Stimulated activated CD8-positive, alpha-beta memory T cell treated with anti-CD3 and anti-CD28 coated beads, Interleukin-12 subunit alpha, Interleukin-12 subunit beta, amount 100 ng/mL, for 1 hour (primary cell): Measurements from ENCODE around the gene LMBR1L.
"Not testable (repeated sequence)": the region's sequence is repeated elsewhere in the genome, so short reads cannot be mapped to it uniquely, and the experiment has no call there.

Source experiments
- DNase-seq: peaks from one replicate; pipeline ENCODE4 v3.0.0-alpha.2; 2020; ENCODE audit warnings: low read depth

The LMBR1L gene, protein sequence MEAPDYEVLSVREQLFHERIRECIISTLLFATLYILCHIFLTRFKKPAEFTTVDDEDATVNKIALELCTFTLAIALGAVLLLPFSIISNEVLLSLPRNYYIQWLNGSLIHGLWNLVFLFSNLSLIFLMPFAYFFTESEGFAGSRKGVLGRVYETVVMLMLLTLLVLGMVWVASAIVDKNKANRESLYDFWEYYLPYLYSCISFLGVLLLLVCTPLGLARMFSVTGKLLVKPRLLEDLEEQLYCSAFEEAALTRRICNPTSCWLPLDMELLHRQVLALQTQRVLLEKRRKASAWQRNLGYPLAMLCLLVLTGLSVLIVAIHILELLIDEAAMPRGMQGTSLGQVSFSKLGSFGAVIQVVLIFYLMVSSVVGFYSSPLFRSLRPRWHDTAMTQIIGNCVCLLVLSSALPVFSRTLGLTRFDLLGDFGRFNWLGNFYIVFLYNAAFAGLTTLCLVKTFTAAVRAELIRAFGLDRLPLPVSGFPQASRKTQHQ

GRCh38 chr12:49110464-49111155, at the start of gene LMBR1L:
LMBR1L (minus strand) TSS chr12:49110847; CDS start chr12:49110555, 292 bp downstream.
- DNase-seq, result peak; percentile 95

- no peak for DNase-seq
Measured at GRCh38 chr12:49160399-49160798, 49.8 kb upstream of the LMBR1L start.

DNA sequence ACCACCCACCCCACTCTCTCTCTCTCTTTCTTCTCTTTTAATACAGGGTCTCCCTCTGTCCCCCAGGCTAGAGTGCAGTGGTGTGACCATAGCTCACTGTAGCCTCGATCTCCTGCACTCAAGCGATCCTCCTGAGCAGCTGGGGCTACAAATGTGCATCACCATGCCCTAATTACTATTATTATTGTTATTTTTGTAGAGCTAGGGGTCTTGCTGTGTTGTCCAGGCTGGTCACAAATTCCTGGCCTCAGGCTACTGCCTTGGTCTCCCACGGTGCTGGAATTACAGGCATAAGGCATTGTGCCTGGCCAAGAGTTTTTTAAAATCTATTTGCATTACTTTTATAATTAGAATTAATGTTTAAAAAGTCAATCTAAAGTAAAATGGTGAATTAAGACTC, 43.6 kb upstream of the LMBR1L start:
- no peak for DNase-seq

DNA sequence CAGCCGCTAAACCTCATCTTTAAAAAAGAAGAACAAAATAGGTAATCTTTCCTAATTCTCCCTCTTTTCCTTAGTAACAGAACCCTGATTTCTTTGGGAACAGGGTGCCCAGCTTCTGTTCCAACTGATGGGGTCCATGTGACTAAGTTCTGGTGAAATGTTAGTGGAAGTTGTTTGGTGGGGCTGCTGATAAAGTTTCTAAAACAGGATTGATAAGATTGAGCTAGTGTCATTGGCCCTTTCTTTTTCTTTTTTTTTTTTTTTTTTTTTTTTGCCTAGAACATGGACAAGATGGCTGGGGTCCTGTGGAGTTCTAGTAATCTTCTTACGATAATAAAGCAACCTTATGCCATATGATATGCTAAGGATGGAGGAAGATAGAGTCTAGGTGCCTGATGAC, 36.7 kb upstream of the LMBR1L start:
- DNase-seq, result no peak

GRCh38 chr12:49146406-49146805, 35.8 kb upstream of the LMBR1L start:
- DNase-seq, result no peak

DNA sequence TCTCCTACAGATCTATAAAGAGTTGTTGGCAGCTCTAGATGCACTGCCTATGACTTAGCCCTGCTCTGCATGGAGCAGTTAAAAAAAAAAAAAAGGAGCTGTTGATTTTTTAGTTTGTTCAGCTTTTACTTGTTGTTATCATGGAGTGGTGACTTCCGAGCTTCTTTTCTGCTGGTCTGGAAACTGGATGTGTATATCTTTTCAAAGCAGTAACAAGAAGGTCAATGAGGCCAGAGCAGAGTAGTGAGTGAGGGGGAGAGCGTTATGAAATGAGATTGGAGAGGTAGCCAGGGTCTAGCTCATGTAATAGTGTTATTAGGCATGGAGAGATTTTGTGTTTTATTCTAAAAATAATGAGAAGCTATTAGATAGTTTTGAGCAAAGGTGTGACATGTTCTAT, 33.7 kb upstream of the LMBR1L start:
- no peak for DNase-seq

- DNase-seq, result no peak
Measured at GRCh38 chr12:49138999-49139398, 28.4 kb upstream of the LMBR1L start.

DNA sequence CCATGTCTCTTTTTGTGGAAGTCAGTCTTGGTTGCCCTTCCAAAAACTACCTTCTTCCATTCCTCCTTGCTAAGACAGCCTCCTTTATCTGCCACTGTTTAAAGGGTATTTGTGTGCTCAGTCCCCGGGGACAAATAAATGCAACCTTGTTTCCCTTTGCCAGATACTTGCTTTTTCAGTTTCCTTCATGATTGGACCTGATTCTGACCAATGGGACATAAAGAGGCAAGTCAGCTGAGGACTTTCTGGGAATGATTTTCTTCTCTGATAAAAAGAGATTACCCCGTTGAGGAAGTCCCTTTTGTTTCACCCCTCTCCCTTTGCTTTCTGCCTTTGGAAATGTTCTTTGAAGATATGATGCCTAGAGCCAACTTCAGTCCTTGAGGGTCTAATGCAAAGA, 27.9 kb upstream of the LMBR1L start:
- no peak for DNase-seq

DNA sequence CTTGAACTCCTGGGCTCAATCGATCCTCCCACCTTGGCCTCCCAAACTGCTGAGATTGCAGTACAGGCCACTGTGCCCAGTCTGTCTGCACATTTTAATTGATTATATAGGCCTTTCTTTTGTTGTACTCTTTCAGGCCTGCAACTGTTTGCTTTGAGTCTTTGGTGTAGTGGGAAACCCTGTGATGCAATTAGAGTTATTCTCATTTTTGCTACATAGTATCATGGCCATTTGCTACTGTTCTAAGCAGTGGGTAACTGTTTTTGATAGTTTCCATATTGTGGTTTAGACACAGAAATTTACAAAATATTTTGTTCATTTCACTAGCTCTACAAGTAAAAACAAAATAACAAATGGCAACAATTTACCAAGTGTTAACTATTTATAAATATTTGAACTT, 26.8 kb upstream of the LMBR1L start:
- no peak for DNase-seq

- DNase-seq, result not testable (repeated sequence)
Measured at GRCh38 chr12:49136997-49137396, 26.4 kb upstream of the LMBR1L start.

DNA sequence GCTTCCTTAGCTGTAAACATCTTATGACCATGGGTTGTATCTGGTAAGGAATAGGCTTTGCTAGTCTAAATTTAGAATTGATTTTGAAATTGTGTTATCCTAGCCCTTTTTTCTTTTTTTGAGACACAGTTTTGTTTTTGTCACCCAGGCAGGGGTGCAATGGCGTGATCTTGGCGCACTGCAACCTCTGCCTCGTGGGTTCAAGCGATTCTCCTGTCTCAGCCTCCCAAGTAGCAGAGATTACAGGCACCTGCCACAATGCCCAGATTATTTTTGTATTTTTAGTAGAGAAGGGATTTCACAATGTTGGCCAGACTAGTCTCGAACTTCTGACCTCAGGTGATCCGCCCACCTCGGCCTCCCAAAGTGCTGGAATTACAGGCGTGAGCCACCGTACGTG, 22.9 kb upstream of the LMBR1L start:
- DNase-seq, result no peak

- no peak for DNase-seq
Measured at GRCh38 chr12:49133014-49133413, 22.4 kb upstream of the LMBR1L start.

GRCh38 chr12:49131894-49132461, 21.3 kb upstream of the LMBR1L start:
- no peak for DNase-seq

DNA sequence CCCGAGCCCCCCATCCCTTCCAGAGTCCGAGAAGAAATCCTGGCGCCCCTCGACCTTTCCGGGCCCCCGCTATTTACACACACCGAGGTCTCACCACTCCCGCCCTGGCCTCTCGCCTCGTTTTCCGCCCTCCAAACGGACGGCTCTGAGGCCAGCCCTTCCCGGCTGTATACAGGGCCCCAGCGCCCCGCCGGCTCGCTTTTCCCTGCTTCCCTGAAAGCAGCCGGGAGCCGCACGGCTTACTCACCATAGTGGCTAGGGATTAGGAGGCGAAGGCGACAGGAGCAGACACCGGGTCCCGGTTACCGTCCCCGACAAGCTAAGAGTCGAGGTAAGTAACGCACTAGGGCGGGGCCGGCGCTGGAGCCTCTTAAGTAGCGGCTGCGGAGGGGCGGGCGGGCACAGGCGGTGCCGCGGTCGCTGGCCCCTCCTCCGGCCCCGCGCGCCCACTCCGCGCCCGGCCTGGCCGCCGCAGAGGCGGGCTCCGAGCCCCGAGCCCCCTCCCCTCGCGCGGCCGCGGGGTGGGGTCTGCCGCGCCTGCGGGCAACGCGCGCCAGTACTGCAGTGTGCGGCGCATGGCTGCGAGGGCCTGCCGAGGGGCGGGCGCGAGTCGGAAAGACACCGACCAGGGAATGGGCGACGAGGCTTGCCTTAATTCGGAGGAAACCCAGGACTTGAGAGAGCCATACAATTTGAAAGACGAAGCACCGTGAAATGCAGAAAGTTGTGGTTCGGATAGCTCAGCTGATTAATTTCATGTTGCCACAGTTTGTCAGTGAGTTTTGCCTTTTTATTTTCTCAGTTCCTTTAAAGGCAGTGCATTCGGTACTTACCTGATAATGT, 20.6 kb upstream of the LMBR1L start, which contains the start of gene TUBA1B:
TUBA1B (minus strand) TSS at position 345 of the 843 bp plus-strand sequence; CDS start at position 250, 95 bp downstream.
- DNase-seq, result peak; percentile 86

DNA sequence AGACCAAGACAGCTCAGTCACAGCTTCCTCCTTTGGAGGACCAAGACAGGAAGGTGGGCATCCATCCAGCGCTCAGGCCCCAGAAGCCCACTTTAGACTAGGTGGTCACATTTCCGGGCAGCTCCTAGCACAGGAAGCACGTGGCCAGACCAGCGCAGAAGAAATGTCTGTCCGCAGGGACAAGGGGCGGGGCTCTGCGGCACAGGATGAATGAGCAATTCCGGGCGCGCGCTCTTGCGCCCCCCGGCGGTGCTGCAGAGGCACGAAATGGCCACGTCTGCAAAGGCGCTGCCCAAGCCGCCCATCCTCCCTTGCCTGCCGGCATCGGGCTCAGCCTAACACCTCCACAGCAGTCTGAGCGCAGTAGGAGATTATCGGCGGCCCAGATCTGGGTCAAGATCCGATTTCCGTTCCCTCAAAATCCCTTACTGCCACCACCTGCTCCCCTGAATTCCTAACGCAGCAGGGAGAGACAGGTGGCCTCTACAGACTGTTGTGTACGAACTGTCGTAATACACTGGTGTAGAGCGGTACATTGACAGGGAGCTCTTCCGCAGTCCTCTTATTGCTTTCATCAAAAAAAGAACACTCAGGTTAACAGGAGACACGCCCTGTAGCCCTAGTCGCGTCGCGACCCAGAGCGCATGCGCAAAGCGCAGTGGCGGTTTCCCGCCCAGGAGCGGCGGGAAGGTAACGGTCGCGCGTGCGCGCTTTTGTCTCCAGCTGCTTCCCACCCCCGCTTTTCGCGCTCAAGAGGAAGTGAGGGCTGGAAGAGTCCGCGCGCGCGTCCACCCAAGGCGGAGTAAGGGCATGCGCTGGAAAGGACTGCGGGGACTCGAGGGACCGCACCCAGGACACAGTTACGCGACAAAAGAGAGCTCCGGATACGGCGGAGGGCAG, 19.8 kb upstream of the LMBR1L start:
- DNase-seq, result peak; percentile 92

DNA sequence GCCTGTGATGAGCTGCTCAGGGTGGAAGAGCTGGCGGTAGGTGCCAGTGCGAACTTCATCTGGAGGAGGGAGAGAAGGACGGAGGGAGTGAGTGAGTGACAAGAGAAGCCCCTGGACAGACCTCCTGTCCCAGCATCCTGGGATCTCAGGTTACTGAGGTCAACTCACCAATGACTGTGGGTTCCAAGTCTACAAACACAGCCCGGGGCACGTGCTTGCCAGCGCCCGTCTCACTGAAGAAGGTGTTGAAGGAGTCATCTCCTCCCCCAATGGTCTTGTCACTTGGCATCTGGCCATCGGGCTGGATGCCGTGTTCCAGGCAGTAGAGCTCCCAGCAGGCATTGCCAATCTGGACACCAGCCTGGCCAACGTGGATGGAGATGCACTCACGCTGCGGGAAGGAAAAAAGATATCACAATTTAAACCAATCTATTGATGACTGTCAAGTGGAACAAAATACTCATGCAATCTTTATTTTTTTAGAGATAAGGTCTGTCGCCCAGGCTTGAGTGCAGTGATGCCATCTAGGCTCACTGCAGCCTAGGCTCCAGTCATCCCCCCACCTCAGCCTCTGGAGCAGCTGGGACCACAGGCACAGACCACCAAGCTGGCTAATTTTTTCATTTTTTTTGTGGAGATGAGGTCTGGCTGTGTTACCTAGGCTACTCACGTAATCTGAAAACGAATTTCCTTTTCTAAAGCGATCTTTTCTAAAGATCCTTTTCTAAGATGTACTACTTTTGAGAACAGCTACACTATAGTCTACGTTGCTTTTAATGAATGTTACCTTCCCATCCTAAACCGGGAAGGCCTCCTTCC, 18.9 kb upstream of the LMBR1L start:
- no peak for DNase-seq

DNA sequence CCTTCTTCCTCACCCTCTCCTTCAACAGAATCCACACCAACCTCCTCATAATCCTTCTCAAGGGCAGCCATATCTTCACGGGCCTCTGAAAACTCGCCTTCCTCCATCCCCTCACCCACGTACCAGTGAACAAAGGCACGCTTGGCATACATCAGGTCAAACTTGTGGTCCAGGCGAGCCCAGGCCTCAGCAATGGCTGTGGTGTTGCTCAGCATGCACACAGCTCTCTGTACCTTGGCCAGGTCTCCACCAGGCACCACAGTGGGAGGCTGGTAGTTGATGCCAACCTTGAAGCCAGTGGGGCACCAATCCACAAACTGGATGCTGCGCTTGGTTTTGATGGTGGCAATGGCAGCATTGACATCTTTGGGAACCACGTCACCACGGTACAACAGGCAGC, 17.3 kb upstream of the LMBR1L start:
- not testable (repeated sequence) for DNase-seq

DNA sequence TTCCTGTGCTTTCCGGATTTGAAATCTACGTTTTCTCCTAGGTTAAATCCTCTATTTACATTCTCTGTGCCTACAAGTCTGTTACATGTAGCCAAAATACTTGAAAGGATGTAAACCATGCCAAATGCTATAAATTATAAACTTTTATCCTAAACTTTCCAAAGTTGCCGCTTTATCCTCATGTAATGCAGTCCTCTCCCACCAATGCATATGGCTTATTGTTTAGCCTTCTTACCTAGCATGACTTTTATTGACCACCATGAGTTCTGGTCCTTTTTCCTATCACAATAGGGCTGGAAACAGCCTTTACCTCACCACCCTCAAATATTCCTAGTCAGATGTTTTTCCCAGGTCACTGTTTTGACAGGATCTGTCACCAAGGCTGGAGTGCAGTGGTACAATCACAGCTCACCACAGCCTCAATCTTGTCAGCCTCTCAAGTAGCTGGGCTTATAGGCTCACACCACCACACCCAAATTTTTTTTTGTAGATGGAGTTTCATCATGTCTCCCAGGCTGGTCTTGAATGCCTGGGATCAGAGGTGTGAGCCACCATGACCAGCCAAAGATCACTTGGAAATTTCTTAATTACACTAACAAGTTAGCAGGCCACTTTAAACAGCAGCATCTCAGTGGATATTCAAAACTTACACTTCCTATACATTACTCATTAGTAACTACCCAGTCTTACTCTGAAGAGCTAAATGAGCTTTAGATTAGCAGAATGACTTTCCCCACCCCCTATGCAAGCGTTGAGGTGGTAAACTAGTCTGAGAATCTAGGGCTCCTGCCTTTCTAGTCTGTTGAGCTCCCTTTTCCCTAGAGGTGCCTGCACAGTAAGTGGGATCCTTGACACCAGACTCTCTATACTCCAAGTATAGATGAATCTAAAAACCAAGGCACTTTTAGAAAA, 16.5 kb upstream of the LMBR1L start:
- DNase-seq, result no peak
